Measurements from ENCODE around the gene GFPT1.

DNA sequence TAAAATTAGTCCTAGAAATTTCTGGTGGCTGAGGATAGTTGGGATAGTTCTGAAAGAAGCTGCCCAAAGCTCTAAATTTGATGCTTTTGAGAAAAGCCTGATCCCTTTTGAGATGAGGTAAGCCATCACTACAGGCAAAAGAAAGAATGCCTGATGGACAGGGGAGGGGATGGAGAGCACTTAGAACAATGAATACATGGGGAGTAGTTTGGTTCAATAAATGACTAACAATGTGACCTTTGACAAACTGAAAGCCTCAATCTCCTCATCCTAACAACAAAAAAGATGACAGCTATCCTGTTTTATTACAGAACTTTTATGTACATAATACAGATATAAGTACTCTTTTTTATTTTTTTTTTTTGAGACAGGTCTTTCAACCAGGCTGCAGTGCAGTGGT, 42.7 kb downstream of the GFPT1 start:
- TF ChIP-seq, protein P1, sequence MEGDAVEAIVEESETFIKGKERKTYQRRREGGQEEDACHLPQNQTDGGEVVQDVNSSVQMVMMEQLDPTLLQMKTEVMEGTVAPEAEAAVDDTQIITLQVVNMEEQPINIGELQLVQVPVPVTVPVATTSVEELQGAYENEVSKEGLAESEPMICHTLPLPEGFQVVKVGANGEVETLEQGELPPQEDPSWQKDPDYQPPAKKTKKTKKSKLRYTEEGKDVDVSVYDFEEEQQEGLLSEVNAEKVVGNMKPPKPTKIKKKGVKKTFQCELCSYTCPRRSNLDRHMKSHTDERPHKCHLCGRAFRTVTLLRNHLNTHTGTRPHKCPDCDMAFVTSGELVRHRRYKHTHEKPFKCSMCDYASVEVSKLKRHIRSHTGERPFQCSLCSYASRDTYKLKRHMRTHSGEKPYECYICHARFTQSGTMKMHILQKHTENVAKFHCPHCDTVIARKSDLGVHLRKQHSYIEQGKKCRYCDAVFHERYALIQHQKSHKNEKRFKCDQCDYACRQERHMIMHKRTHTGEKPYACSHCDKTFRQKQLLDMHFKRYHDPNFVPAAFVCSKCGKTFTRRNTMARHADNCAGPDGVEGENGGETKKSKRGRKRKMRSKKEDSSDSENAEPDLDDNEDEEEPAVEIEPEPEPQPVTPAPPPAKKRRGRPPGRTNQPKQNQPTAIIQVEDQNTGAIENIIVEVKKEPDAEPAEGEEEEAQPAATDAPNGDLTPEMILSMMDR (IDR thresholded peaks at IDR 0.05; ENCODE audit: insufficient read depth, low read length, poor library complexity, severe bottlenecking): no peak
- TF ChIP-seq EZH2phosphoT487 (conservative IDR thresholded peaks at IDR 0.05; ENCODE audit: low read length): no peak

All from SU-DHL-6 (cell line).